H1 (cell line): ENCODE results near the gene SLC25A27. TPM values are rescaled to one million over a fixed set of nuclear protein-coding genes. Genes with fewer than 3 reads are reported as not detected.

ENCODE experiments used
- CTCF ChIA-PET: fragments of 300-600 bp; sonication (Branson Sonifier 250); formaldehyde crosslinking; loops from one replicate; lab custom pipeline; 2021; ENCODE audit not compliant: partially characterized antibody; lab: Charles Lee
- POLR2A ChIA-PET: fragments of 300-600 bp; sonication (Branson Sonifier 250); formaldehyde crosslinking; loops from one replicate; lab custom pipeline; 2021; ENCODE audit warnings: inconsistent platforms; ENCODE audit not compliant: partially characterized antibody; lab: Charles Lee
- DNase-seq, 2 experiments: peaks; one replicate each; pipeline versions ENCODE4 v3.0.0 to v3.0.0-alpha.2; 2010 to 2022; ENCODE audit warnings: low spot score in 2 of 2, low read depth in 1 of 2, mixed read lengths in 1 of 2
- FAIRE-seq: peaks from 2 replicates; lab custom pipeline; 2011; peaks lifted over from hg19 to GRCh38; lab: Jason Lieb, UNC
- H2AFZ ChIP-seq: 2 replicates; pipeline ENCODE4 v1.8.1; 2012; ENCODE audit warnings: low read length, inconsistent platforms
- H2AK5ac ChIP-seq: 2 replicates; pipeline ENCODE4 v1.6.1; 2013; ENCODE audit warnings: low read depth, low read length
- H2BK120ac ChIP-seq: replicated peaks from 2 replicates; pipeline ENCODE3; 2013; ENCODE audit warnings: low read depth, low read length, inconsistent platforms
- H2BK12ac ChIP-seq: 2 replicates; pipeline ENCODE4 v1.6.1; 2013; ENCODE audit warnings: low read depth, low read length
- H2BK15ac ChIP-seq: 2 replicates; pipeline ENCODE4 v1.6.1; 2013; ENCODE audit warnings: low read length
- H2BK20ac ChIP-seq: 2 replicates; pipeline ENCODE4 v1.6.1; 2013; ENCODE audit warnings: low read length
- H2BK5ac ChIP-seq: 2 replicates; pipeline ENCODE4 v1.6.1; 2013; ENCODE audit warnings: low read depth, low read length
- H3K14ac ChIP-seq: 2 replicates; pipeline ENCODE4 v1.6.1; 2013; ENCODE audit warnings: inconsistent platforms; ENCODE audit not compliant: insufficient read length
- H3K18ac ChIP-seq: 2 replicates; pipeline ENCODE4 v1.6.1; 2013; ENCODE audit warnings: low read length; ENCODE audit errors: extremely low read depth
- H3K23ac ChIP-seq: 2 replicates; pipeline ENCODE4 v1.6.1; 2013; ENCODE audit warnings: inconsistent platforms; ENCODE audit not compliant: insufficient read length
- H3K23me2 ChIP-seq: 2 replicates; pipeline ENCODE4 v1.6.1; 2013; ENCODE audit warnings: low read depth, low read length
- H3K27ac ChIP-seq: 2 replicates; pipeline ENCODE4 v1.6.1; 2011; ENCODE audit warnings: low read depth, low read length, inconsistent platforms
- H3K27me3 ChIP-seq, 4 experiments: replicated peaks in 1 of 4; 1 replicate in 1 of 4; 2 replicates in 3 of 4; pipeline versions ENCODE4 v1.6.1 to v1.8.1; 2011 to 2013; ENCODE audit warnings: low read length in 3 of 4, mild to moderate bottlenecking in 3 of 4, inconsistent platforms in 2 of 4, mixed read lengths in 2 of 4, moderate library complexity in 1 of 4; ENCODE audit not compliant: control insufficient read depth in 3 of 4, insufficient read depth in 3 of 4; ENCODE audit errors: extremely low read depth in 1 of 4
- H3K36me3 ChIP-seq, 4 experiments: 2 replicates each; pipeline versions ENCODE4 v1.6.1 to v1.8.1; 2011 to 2013; ENCODE audit warnings: mild to moderate bottlenecking in 4 of 4, low read length in 3 of 4, moderate library complexity in 2 of 4, control low read depth in 1 of 4, inconsistent platforms in 1 of 4; ENCODE audit not compliant: insufficient read depth in 4 of 4, control insufficient read depth in 2 of 4
- H3K4ac ChIP-seq: replicated peaks from 2 replicates; pipeline ENCODE3; 2013; ENCODE audit warnings: low read length, low read depth, mixed read lengths, inconsistent platforms; ENCODE audit not compliant: insufficient read length
- H3K4me1 ChIP-seq, 4 experiments: replicated peaks in 1 of 4; 1 replicate in 1 of 4; 2 replicates in 3 of 4; pipeline versions ENCODE4 v1.6.1 to v1.8.1; 2011 to 2013; ENCODE audit warnings: low read length in 3 of 4, inconsistent platforms in 2 of 4, mixed read lengths in 1 of 4; ENCODE audit not compliant: insufficient read depth in 4 of 4, control insufficient read depth in 3 of 4
- H3K4me2 ChIP-seq, 2 experiments: 2 replicates each; pipeline versions ENCODE4 v1.6.1 to v1.8.1; 2011 to 2013; ENCODE audit warnings: low read depth in 2 of 2, low read length in 2 of 2, control low read depth in 1 of 2, inconsistent platforms in 1 of 2, mild to moderate bottlenecking in 1 of 2; ENCODE audit not compliant: insufficient read depth in 1 of 2
- H3K4me3 ChIP-seq, 4 experiments: fragments of 200-600, 300-600 bp in 1 of 4; sonication (generic), shearing (Covaris generic), sonication (Bioruptor Twin) in 1 of 4; 2 replicates each; pipeline versions ENCODE4 v1.5.1 to v1.8.1; 2011 to 2016; ENCODE audit warnings: low read length in 4 of 4, low read depth in 3 of 4, control low read depth in 2 of 4, inconsistent platforms in 2 of 4, mild to moderate bottlenecking in 2 of 4, mixed read lengths in 1 of 4, moderate library complexity in 1 of 4; ENCODE audit not compliant: insufficient read depth in 2 of 4; ENCODE audit errors: extremely low read depth in 1 of 4
- H3K56ac ChIP-seq: replicated peaks from 2 replicates; pipeline ENCODE3; 2013; ENCODE audit warnings: low read depth, mild to moderate bottlenecking, mixed read lengths, low read length, inconsistent platforms; ENCODE audit not compliant: insufficient read length
- H3K79me1 ChIP-seq: 2 replicates; pipeline ENCODE4 v1.6.1; 2013; ENCODE audit warnings: low read depth, low read length, control low read depth
- H3K79me2 ChIP-seq, 2 experiments: 2 replicates each; pipeline versions ENCODE4 v1.6.1 to v1.8.1; 2012 to 2013; ENCODE audit warnings: low read length in 2 of 2, mild to moderate bottlenecking in 2 of 2, inconsistent platforms in 1 of 2; ENCODE audit not compliant: insufficient read depth in 2 of 2, control insufficient read depth in 1 of 2
- H3K9ac ChIP-seq, 4 experiments: replicated peaks in 1 of 4; 1 replicate in 1 of 4; 2 replicates in 3 of 4; pipeline versions ENCODE4 v1.6.1 to v1.8.1; 2011 to 2013; ENCODE audit warnings: low read depth in 3 of 4, low read length in 3 of 4, control low read depth in 2 of 4, mild to moderate bottlenecking in 2 of 4, moderate library complexity in 2 of 4, inconsistent platforms in 1 of 4; ENCODE audit errors: extremely low read depth in 1 of 4
- H3K9me3 ChIP-seq, 2 experiments: 2 replicates each; pipeline versions ENCODE4 v1.6.1 to v1.8.1; 2012 to 2013; ENCODE audit warnings: mild to moderate bottlenecking in 2 of 2, moderate library complexity in 2 of 2, control low read depth in 1 of 2, inconsistent platforms in 1 of 2, low read depth in 1 of 2, low read length in 1 of 2, mixed read lengths in 1 of 2; ENCODE audit not compliant: insufficient read depth in 2 of 2
- H4K20me1 ChIP-seq, 2 experiments: replicated peaks in 1 of 2; 2 replicates each; pipeline versions ENCODE3 to v1.8.1; 2011 to 2013; ENCODE audit warnings: inconsistent platforms in 2 of 2, low read length in 2 of 2, mild to moderate bottlenecking in 1 of 2; ENCODE audit not compliant: insufficient read depth in 2 of 2, control insufficient read depth in 1 of 2
- H4K5ac ChIP-seq: 2 replicates; pipeline ENCODE4 v1.6.1; 2013; ENCODE audit warnings: low read length, low read depth, mixed read lengths, inconsistent platforms; ENCODE audit not compliant: insufficient read length
- H4K8ac ChIP-seq: 2 replicates; pipeline ENCODE4 v1.8.0; 2013; ENCODE audit warnings: mild to moderate bottlenecking, moderate library complexity, low read length, inconsistent platforms; ENCODE audit not compliant: insufficient read depth; ENCODE audit errors: extremely low read depth
- H4K91ac ChIP-seq: replicated peaks from 2 replicates; pipeline ENCODE3; 2013; ENCODE audit warnings: low read length, mixed read lengths, inconsistent platforms; ENCODE audit not compliant: insufficient read length
- BACH1 ChIP-seq: IDR thresholded peaks from 2 replicates; pipeline ENCODE4 v1.6.1; 2012; ENCODE audit warnings: low read length, improper control_type of control experiment
- CTBP2 ChIP-seq: IDR thresholded peaks from 2 replicates; pipeline ENCODE4 v1.7.0; 2011; ENCODE audit warnings: borderline replicate concordance, mild to moderate bottlenecking, moderate library complexity, mixed read lengths, low read length; ENCODE audit not compliant: insufficient read depth, insufficient read length
- EGR1 ChIP-seq: IDR thresholded peaks from 2 replicates; pipeline ENCODE4 v1.6.1; 2011; ENCODE audit warnings: low read depth, low read length, borderline replicate concordance
- EP300 ChIP-seq, 2 experiments: IDR thresholded peaks; 1 replicate in 1 of 2; 2 replicates in 1 of 2; pipeline ENCODE4 v1.6.1; 2011 to 2012; ENCODE audit warnings: low read depth in 2 of 2, low read length in 2 of 2, mild to moderate bottlenecking in 2 of 2, borderline replicate concordance in 1 of 2, inconsistent platforms in 1 of 2, moderate library complexity in 1 of 2
- SRF ChIP-seq: IDR thresholded peaks from 2 replicates; pipeline ENCODE4 v1.6.1; 2011; ENCODE audit warnings: mild to moderate bottlenecking, low read depth, low read length, moderate library complexity
- WGBS, 2 experiments: shearing (Covaris generic) in 1 of 2; methylation state at CpG; one replicate each; pipeline versions ENCODE4 v1.1.6 to v1.1.7; 2013 to 2015; ENCODE audit warnings: low lambda C conversion rate in 2 of 2, mixed read lengths in 2 of 2, inconsistent platforms in 1 of 2, low coverage in 1 of 2, missing lambda C conversion rate in 1 of 2; ENCODE audit not compliant: insufficient replicate concordance in 2 of 2, insufficient coverage in 1 of 2, insufficient read length in 1 of 2; ENCODE audit errors: extremely low coverage in 1 of 2, missing lambda C conversion rate in 1 of 2; 5-methylcytosine and 5-hydroxymethylcytosine counted together
- polyA plus RNA-seq, 7 experiments: library from polyadenylated mRNA; depleted of rRNA in 3 of 7; stranded (reverse) in 5 of 7; unstranded in 2 of 7; fragments of >200 nt in 5 of 7; fragments of 200-250 nt in 2 of 7; gene quantifications; 1 replicate in 5 of 7; 2 replicates in 1 of 7; 4 replicates in 1 of 7; pipeline versions ENCODE4 v1.2.1 to v1.2.3, GENCODE V29; 2011 to 2013; ENCODE audit warnings: missing spikeins in 2 of 7, mixed read lengths in 2 of 7
- total RNA-seq: library from RNA; stranded (reverse); fragmentation: NEBNext Ultra II Directional; extraction: Animal tissue kit (Norgen Biotek cat#: 25700); gene quantifications from 2 replicates; pipeline ENCODE4 v1.2.1, GENCODE V29; 2021

SLC25A27 gene
- total and polyA plus RNA-seq, 2 of the 8 experiments (the other 6 are each of a cell fraction or from before 2014, with no cell fraction given) = 7.3 to 8.4 TPM

- H3K4me1 ChIP-seq = no peaks in the 10 kb centered on the region
- ChIA-PET POLR2A (no interaction called here), CTCF (interaction anchor here (1.1 to 2.4 kb wide), 3 partner anchors 11 to 20 kb away, joined by 3 to 10 read pairs (median 4); no protein-coding TSS in a partner anchor)
- H2AK5ac ChIP-seq = no peak overlapping the region
- no peak overlapping the region for H3K9ac ChIP-seq
- DNase-seq (no peak), FAIRE-seq (no peak)
- H4K20me1 ChIP-seq = no peaks in the 10 kb centered on the region
- no peak overlapping the region for H2BK12ac ChIP-seq
- H3K79me1 ChIP-seq = no peaks in the 10 kb centered on the region
- no peaks in the 10 kb centered on the region for H3K9me3 ChIP-seq
- H3K27me3 ChIP-seq = no peaks in the 10 kb centered on the region
- H2AFZ ChIP-seq = no peak overlapping the region
- H4K91ac ChIP-seq = no peak overlapping the region
- no peak overlapping the region for H3K56ac ChIP-seq
- no peak overlapping the region for H2BK15ac ChIP-seq
- H3K36me3 ChIP-seq = no peaks in the 10 kb centered on the region
- no peak overlapping the region for H4K8ac ChIP-seq
- H4K5ac ChIP-seq = no peak overlapping the region
- H3K23ac ChIP-seq = no peak overlapping the region
- no peaks in the 10 kb centered on the region for H3K79me2 ChIP-seq
- 0 out of 2 replicates have a peak, but pooled peaks cover 2% of the 10 kb centered on the region for H3K23me2 ChIP-seq
- WGBS, 2 experiments = 83% methylated on average over 2 of the region's 2 CpGs; no CpG with 5 or more reads in 1 of the 2 experiments
- H3K4me2 ChIP-seq = no peak overlapping the region
- H2BK120ac ChIP-seq = no peak overlapping the region
- no peak overlapping the region for H2BK20ac ChIP-seq
- H3K27ac ChIP-seq = no peak overlapping the region
- H3K4ac ChIP-seq = no peak overlapping the region
- no peak overlapping the region for H3K14ac ChIP-seq
- H3K4me3 ChIP-seq = no peak overlapping the region
- no peak overlapping the region for H3K18ac ChIP-seq
- H2BK5ac ChIP-seq = no peak overlapping the region
- no peak for TF ChIP-seq SRF
- no peak for TF ChIP-seq BACH1
- no peak for TF ChIP-seq EP300 (IDR thresholded peaks at IDR 0.05; ENCODE audit: borderline replicate concordance in 1 of 2, low read depth in 2 of 2, low read length in 2 of 2)
- no peak for TF ChIP-seq EGR1
- no peak for TF ChIP-seq CTBP2
Observed at GRCh38 chr6:46690141-46690755, 37.5 kb downstream of the SLC25A27 start.
